CD8-positive, alpha-beta memory T cell (primary cell): Measurements from ENCODE around the gene PSMC3IP. TPM values are rescaled to one million over a fixed set of nuclear protein-coding genes. Genes with fewer than 3 reads are reported as not detected.

Experiments used
- CTCF ChIA-PET: fragments of 350-600 bp; sonication (Branson Sonifier 250); formaldehyde crosslinking; loops from one replicate; lab custom pipeline; 2021; ENCODE audit warnings: antibody characterized with exemption; lab: Charles Lee
- POLR2A ChIA-PET: fragments of 350-600 bp; sonication (Branson Sonifier 250); formaldehyde crosslinking; loops from one replicate; lab custom pipeline; 2021; ENCODE audit warnings: antibody characterized with exemption; lab: Charles Lee
- DNase-seq, 5 donors: peaks; one replicate each; pipeline versions ENCODE4 v3.0.0 to v3.0.0-alpha.2; 2020 to 2022; ENCODE audit warnings: mixed read lengths in 1 of 5
- H3K27ac ChIP-seq: one replicate; pipeline ENCODE4 v1.7.0; 2013; ENCODE audit warnings: low read depth, mild to moderate bottlenecking, low read length, moderate library complexity
- H3K27me3 ChIP-seq: 2 replicates; pipeline ENCODE4 v1.7.0; 2013; ENCODE audit warnings: low read length, mild to moderate bottlenecking; ENCODE audit not compliant: insufficient read depth, poor library complexity, severe bottlenecking
- H3K36me3 ChIP-seq: 2 replicates; pipeline ENCODE4 v1.7.0; 2013; ENCODE audit warnings: mild to moderate bottlenecking, low read length, moderate library complexity; ENCODE audit not compliant: insufficient read depth
- H3K4me1 ChIP-seq: 2 replicates; pipeline ENCODE4 v1.7.0; 2013; ENCODE audit warnings: mild to moderate bottlenecking, low read length, moderate library complexity; ENCODE audit not compliant: insufficient read depth
- H3K4me3 ChIP-seq: 2 replicates; pipeline ENCODE4 v1.7.0; 2013; ENCODE audit warnings: mild to moderate bottlenecking, low read length
- H3K9me3 ChIP-seq: 2 replicates; pipeline ENCODE4 v1.7.0; 2013; ENCODE audit warnings: mild to moderate bottlenecking, low read length
- H3K27ac Mint-ChIP-seq, 8 donors: one replicate each; pipeline ENCODE4 v1.8.0; 2020 to 2021; ENCODE audit warnings: mixed read lengths in 8 of 8, mild to moderate bottlenecking in 6 of 8, inconsistent platforms in 3 of 8, moderate library complexity in 3 of 8
- H3K27me3 Mint-ChIP-seq, 2 donors: one replicate each; pipeline ENCODE4 v1.8.0; 2020 to 2021; ENCODE audit warnings: mixed read lengths in 2 of 2, mild to moderate bottlenecking in 1 of 2, moderate library complexity in 1 of 2
- H3K36me3 Mint-ChIP-seq, 3 donors: one replicate each; pipeline ENCODE4 v1.8.0; 2020 to 2021; ENCODE audit warnings: mixed read lengths in 3 of 3, inconsistent platforms in 1 of 3, mild to moderate bottlenecking in 1 of 3
- H3K4me1 Mint-ChIP-seq, 3 donors: one replicate each; pipeline ENCODE4 v1.8.0; 2020 to 2021; ENCODE audit warnings: mixed read lengths in 3 of 3, inconsistent platforms in 1 of 3, mild to moderate bottlenecking in 1 of 3
- H3K4me3 Mint-ChIP-seq, 7 donors: one replicate each; pipeline ENCODE4 v1.8.0; 2020 to 2021; ENCODE audit warnings: mixed read lengths in 7 of 7, mild to moderate bottlenecking in 6 of 7, moderate library complexity in 4 of 7, inconsistent platforms in 2 of 7
- H3K9me3 Mint-ChIP-seq, 5 donors: one replicate each; pipeline ENCODE4 v1.8.0; 2020 to 2022; ENCODE audit warnings: mixed read lengths in 5 of 5, mild to moderate bottlenecking in 3 of 5, moderate library complexity in 2 of 5, inconsistent platforms in 1 of 5
- polyA plus RNA-seq: library from polyadenylated mRNA; unstranded; fragments of 300-500 nt; fragmentation: Illumina TruSeq; gene quantifications from one replicate; pipeline ENCODE4 v1.2.3, GENCODE V29; 2021
- total RNA-seq, 2 experiments: library from RNA; stranded (reverse); gene quantifications; one replicate each; pipeline ENCODE4 v1.2.3, GENCODE V29; 2021

Gene PSMC3IP
- total and polyA plus RNA-seq, 3 experiments from 2014 or later, result 0.83 to 36.2 (median 35.9) TPM

GRCh38 chr17:42603318-42603717 is 25.8 kb upstream of the PSMC3IP start:
- no peak overlapping the region for H3K4me3 ChIP-seq
- H3K27me3 ChIP-seq, result no peaks in the 10 kb centered on the region
- Mint-ChIP-seq H3K27me3 (no peaks in the 10 kb centered on the region), H3K27ac (peak overlapping the region in 4 of 8 donors; percentile 1 to 55 (median 47)), H3K36me3 (peaks cover 0 to 58% (median 10%) of the 10 kb centered on the region in 3 donors), H3K9me3 (no peaks in the 10 kb centered on the region), H3K4me1 (peaks cover 58 to 80% (median 74%) of the 10 kb centered on the region in 3 donors), H3K4me3 (peak overlapping the region in 2 of 7 donors; percentile 23 to 71)
- no peaks in the 10 kb centered on the region for H3K9me3 ChIP-seq
- H3K36me3 ChIP-seq, result peaks cover 7% of the 10 kb centered on the region
- no peak for DNase-seq
- CTCF ChIA-PET, result no interaction called here
- H3K4me1 ChIP-seq, result peaks cover 57% of the 10 kb centered on the region
- no peak overlapping the region for H3K27ac ChIP-seq
- POLR2A ChIA-PET, result no interaction called here

- no peaks in the 10 kb centered on the region for H3K9me3 ChIP-seq
- H3K27ac ChIP-seq, result no peak overlapping the region
- ChIA-PET CTCF (no interaction called here), POLR2A (interaction anchor here (0.7 kb wide), 1 partner anchor 129 kb away, joined by 3 read pairs; no protein-coding TSS in a partner anchor)
- no peaks in the 10 kb centered on the region for H3K27me3 ChIP-seq
- H3K36me3 ChIP-seq, result no peaks in the 10 kb centered on the region
- Mint-ChIP-seq H3K36me3 (peaks cover 3 to 50% (median 6%) of the 10 kb centered on the region in 3 donors), H3K9me3 (no peaks in the 10 kb centered on the region), H3K27me3 (no peaks in the 10 kb centered on the region), H3K4me1 (peaks cover 27 to 45% (median 39%) of the 10 kb centered on the region in 3 donors), H3K4me3 (peak overlapping the region in 1 of 7 donors; percentile 15), H3K27ac (peak overlapping the region in 3 of 8 donors; percentile 26 to 60 (median 43))
- no peak for DNase-seq
- H3K4me3 ChIP-seq, result no peak overlapping the region
- peaks cover 15% of the 10 kb centered on the region for H3K4me1 ChIP-seq
These were observed 21.4 kb upstream of the PSMC3IP start for GRCh38 chr17:42598905-42599304.

GRCh38 chr17:42596386-42596785 is 18.9 kb upstream of the PSMC3IP start:
- H3K4me1 ChIP-seq, result peaks cover 15% of the 10 kb centered on the region
- Mint-ChIP-seq H3K4me1 (peaks cover 22 to 44% (median 30%) of the 10 kb centered on the region in 3 donors), H3K4me3 (no peak overlapping the region), H3K27me3 (no peaks in the 10 kb centered on the region), H3K27ac (peak overlapping the region in 2 of 8 donors; percentile 30 to 76), H3K9me3 (no peaks in the 10 kb centered on the region), H3K36me3 (peaks cover 3 to 57% (median 5%) of the 10 kb centered on the region in 3 donors)
- peaks cover 8% of the 10 kb centered on the region for H3K36me3 ChIP-seq
- no peak overlapping the region for H3K27ac ChIP-seq
- no peak for DNase-seq
- no peak overlapping the region for H3K4me3 ChIP-seq
- ChIA-PET POLR2A (interaction anchor here (1.0 kb wide), 1 partner anchor 11 kb away, joined by 4 read pairs; no protein-coding TSS in a partner anchor), CTCF (interaction anchor here (0.6 kb wide), 1 partner anchor 555 kb away, joined by 3 read pairs; no protein-coding TSS in a partner anchor)
- H3K9me3 ChIP-seq, result no peaks in the 10 kb centered on the region
- no peaks in the 10 kb centered on the region for H3K27me3 ChIP-seq

DNA sequence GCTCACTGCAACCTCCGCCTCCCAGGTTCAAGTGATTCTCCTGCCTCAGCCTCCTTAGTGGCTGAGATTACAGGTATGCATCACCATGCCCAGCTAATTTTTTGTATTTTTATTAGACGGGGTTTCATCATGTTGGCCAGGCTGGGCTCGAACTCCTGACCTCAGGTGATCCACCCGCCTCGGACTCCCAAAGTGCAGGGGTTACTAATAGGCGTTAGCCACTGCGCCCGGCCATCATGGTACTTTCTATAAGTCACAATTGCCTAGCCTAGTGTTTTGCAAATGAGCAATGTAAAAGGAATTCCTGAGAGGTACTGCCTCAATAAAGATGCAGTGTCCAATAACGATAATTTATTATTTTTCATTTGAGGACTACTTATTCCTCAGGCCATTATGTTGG is 13.9 kb upstream of the PSMC3IP start:
- Histone ChIP-seq H3K27me3 (no peaks in the 10 kb centered on the region), H3K9me3 (no peaks in the 10 kb centered on the region), H3K4me3 (no peak overlapping the region), H3K36me3 (peaks cover 36% of the 10 kb centered on the region), H3K27ac (no peak overlapping the region), H3K4me1 (no peaks in the 10 kb centered on the region)
- Mint-ChIP-seq H3K9me3 (no peaks in the 10 kb centered on the region), H3K4me3 (no peak overlapping the region), H3K27ac (no peak overlapping the region), H3K36me3 (peaks cover 2 to 81% (median 5%) of the 10 kb centered on the region in 3 donors), H3K27me3 (no peaks in the 10 kb centered on the region), H3K4me1 (peaks cover 11 to 29% (median 16%) of the 10 kb centered on the region in 3 donors)
- no peak for DNase-seq
- ChIA-PET POLR2A (interaction anchor here (0.6 to 1.0 kb wide), 2 partner anchors 14 to 625 kb away, joined by 4 to 5 read pairs; no protein-coding TSS in a partner anchor), CTCF (interaction anchor here (1.1 to 1.7 kb wide), 2 partner anchors 13 to 17 kb away, joined by 3 to 5 read pairs; no protein-coding TSS in a partner anchor)

- Mint-ChIP-seq H3K4me3 (no peak overlapping the region), H3K4me1 (peaks cover 10 to 26% (median 14%) of the 10 kb centered on the region in 3 donors), H3K27me3 (no peaks in the 10 kb centered on the region), H3K9me3 (no peaks in the 10 kb centered on the region), H3K27ac (no peak overlapping the region), H3K36me3 (peaks cover 0 to 84% (median 6%) of the 10 kb centered on the region in 3 donors)
- POLR2A ChIA-PET, result no interaction called here
- DNase-seq, result no peak
- Histone ChIP-seq H3K4me3 (no peak overlapping the region), H3K27ac (no peak overlapping the region), H3K27me3 (no peaks in the 10 kb centered on the region), H3K4me1 (no peaks in the 10 kb centered on the region), H3K9me3 (no peaks in the 10 kb centered on the region), H3K36me3 (peaks cover 41% of the 10 kb centered on the region)
- CTCF ChIA-PET, result interaction anchor here (1.1 kb wide), 1 partner anchor 12 kb away, joined by 3 read pairs; no protein-coding TSS in a partner anchor
These were observed 13.4 kb upstream of the PSMC3IP start for GRCh38 chr17:42590886-42591285.

DNA sequence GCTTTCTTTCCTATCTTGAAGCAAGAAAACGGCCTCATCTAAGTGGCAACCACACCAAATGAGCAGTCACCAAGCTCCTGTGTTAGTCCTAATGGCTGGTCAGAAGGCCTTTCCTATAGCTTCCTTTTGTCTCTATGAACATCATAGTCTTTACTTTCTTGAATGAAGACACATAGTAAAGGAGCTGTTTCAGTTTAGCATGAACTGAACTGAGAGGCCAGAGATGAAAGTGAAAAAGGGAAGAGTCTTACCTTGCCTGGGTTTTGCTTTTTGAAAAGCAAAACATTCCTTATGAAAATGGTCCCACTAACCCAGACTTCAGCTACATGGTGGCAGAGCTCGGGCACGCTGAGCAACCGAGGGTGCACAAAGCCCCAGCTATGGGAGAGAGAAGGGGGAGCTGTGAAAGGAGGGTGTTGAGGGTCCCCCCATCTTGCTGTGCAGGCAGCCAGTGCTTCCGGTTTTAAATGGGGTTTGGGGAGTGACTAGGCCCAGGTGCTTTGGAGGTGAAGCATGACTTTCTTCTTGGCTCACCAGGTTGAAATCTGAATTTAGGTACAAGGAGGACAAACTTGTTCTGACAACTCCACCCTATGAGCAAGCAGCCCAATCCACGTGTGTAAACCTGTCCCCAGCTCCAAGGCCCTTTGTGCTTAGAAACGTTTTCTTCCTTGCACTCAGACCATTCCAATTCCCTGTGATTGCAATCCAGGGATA is 9.1 kb upstream of the PSMC3IP start:
- ChIA-PET CTCF (interaction anchor here (0.6 to 2.4 kb wide), 3 partner anchors 9 to 38 kb away, joined by 3 to 7 read pairs (median 3); partner anchors contain the start of genes PSMC3IP, RETREG3 and TUBG1), POLR2A (interaction anchor here (0.7 to 1.1 kb wide), 3 partner anchors 9 to 24 kb away, joined by 3 to 4 read pairs (median 3); partner anchors contain the start of gene PSMC3IP)
- peak overlapping the region in 6 of 8 donors; percentile 22 to 95 (median 72) for H3K27ac Mint-ChIP-seq
- peaks cover 3 to 11% (median 7%) of the 10 kb centered on the region in 3 donors for H3K4me1 Mint-ChIP-seq
- no peaks in the 10 kb centered on the region for H3K4me1 ChIP-seq
- no peak overlapping the region for H3K4me3 ChIP-seq
- no peaks in the 10 kb centered on the region for H3K9me3 ChIP-seq
- H3K9me3 Mint-ChIP-seq, result no peaks in the 10 kb centered on the region
- no peak for DNase-seq
- H3K27me3 Mint-ChIP-seq, result no peaks in the 10 kb centered on the region
- H3K36me3 ChIP-seq, result peaks cover 77% of the 10 kb centered on the region
- H3K36me3 Mint-ChIP-seq, result peaks cover 3 to 100% (median 15%) of the 10 kb centered on the region in 3 donors
- no peak overlapping the region for H3K4me3 Mint-ChIP-seq
- no peaks in the 10 kb centered on the region for H3K27me3 ChIP-seq
- no peak overlapping the region for H3K27ac ChIP-seq

DNA sequence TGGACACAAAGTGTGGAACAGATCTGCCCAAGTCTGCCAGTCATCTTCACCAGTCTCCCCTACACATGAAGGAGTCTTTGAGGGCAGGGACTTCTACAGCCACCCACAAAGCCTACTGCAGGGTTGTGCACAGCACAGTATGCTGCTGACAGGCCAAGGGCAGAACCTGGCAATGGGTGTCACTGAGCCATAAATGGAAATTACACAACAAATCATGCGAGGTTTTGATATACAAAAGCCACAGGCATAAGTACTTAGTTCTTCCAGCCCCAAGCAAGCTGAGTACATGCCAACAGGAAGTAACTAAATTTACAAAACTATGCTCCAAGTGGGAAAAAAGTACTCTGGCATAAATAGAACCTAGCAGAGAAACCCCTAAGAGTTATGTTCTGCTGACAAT is 7.8 kb upstream of the PSMC3IP start:
- Histone ChIP-seq H3K27me3 (no peaks in the 10 kb centered on the region), H3K4me3 (no peak overlapping the region), H3K36me3 (peaks cover 71% of the 10 kb centered on the region), H3K27ac (no peak overlapping the region), H3K4me1 (no peaks in the 10 kb centered on the region), H3K9me3 (no peaks in the 10 kb centered on the region)
- ChIA-PET CTCF (interaction anchor here (2.4 kb wide), 1 partner anchor 7 kb away, joined by 7 read pairs; the partner anchor contains the start of gene PSMC3IP), POLR2A (no interaction called here)
- H3K27me3 Mint-ChIP-seq, result no peaks in the 10 kb centered on the region
- DNase-seq, result no peak
- H3K36me3 Mint-ChIP-seq, result peaks cover 3 to 98% (median 15%) of the 10 kb centered on the region in 3 donors
- H3K4me1 Mint-ChIP-seq, result peaks cover 3 to 7% (median 6%) of the 10 kb centered on the region in 3 donors
- H3K9me3 Mint-ChIP-seq, result no peaks in the 10 kb centered on the region
- peak overlapping the region in 1 of 8 donors; percentile 14 for H3K27ac Mint-ChIP-seq
- no peak overlapping the region for H3K4me3 Mint-ChIP-seq
